NCI-H2227 (cell line): ENCODE results near the gene CPSF3.

Experiments used
- DNase-seq: peaks from one replicate; lab custom pipeline; 2025; ENCODE audit not compliant: unreplicated experiment; lab: John Stamatoyannopoulos, UW

Gene CPSF3

GRCh38 chr2:9423100-9423921 is at the start of gene CPSF3, which contains the start of gene ITGB1BP1:
CPSF3 (plus strand) TSS chr2:9423654; CDS start chr2:9423774, 120 bp downstream.
ITGB1BP1 (minus strand) TSS chr2:9423528; CDS start chr2:9418697, 4,831 bp downstream.
- DNase-seq = peak; percentile 99

- no peak for DNase-seq
Observed at GRCh38 chr2:9374071-9374730, 49.3 kb upstream of the CPSF3 start.

- DNase-seq = no peak
Observed at GRCh38 chr2:9375857-9376428, 47.5 kb upstream of the CPSF3 start.

- no peak for DNase-seq
Observed at GRCh38 chr2:9377461-9378097, 45.9 kb upstream of the CPSF3 start.

- no peak for DNase-seq
Observed at GRCh38 chr2:9378433-9379390, 44.7 kb upstream of the CPSF3 start.

- no peak for DNase-seq
Observed at GRCh38 chr2:9379391-9379755, 44.1 kb upstream of the CPSF3 start.

GRCh38 chr2:9380702-9381628 is 42.5 kb upstream of the CPSF3 start:
- DNase-seq = no peak

- DNase-seq = no peak
Observed at GRCh38 chr2:9382604-9383235, 40.7 kb upstream of the CPSF3 start.

GRCh38 chr2:9384521-9384920 is 38.9 kb upstream of the CPSF3 start:
- DNase-seq = no peak

- DNase-seq = no peak
Observed at GRCh38 chr2:9385841-9386240, 37.6 kb upstream of the CPSF3 start.

GRCh38 chr2:9388199-9388681 is 35.2 kb upstream of the CPSF3 start:
- no peak for DNase-seq

- DNase-seq = no peak
Observed at GRCh38 chr2:9388950-9389911, 34.2 kb upstream of the CPSF3 start.

- no peak for DNase-seq
Observed at GRCh38 chr2:9390151-9390850, 33.2 kb upstream of the CPSF3 start.

GRCh38 chr2:9390991-9391390 is 32.5 kb upstream of the CPSF3 start:
- no peak for DNase-seq

- no peak for DNase-seq
Observed at GRCh38 chr2:9391961-9392720, 31.3 kb upstream of the CPSF3 start.
